H9 (cell line): ENCODE data around the gene RBMS3. TPM values are rescaled to one million over a fixed set of nuclear protein-coding genes. Genes with fewer than 3 reads are reported as not detected.

Experiments used
- DNase-seq: peaks from one replicate; pipeline ENCODE4 v3.0.0-alpha.2; 2017
- H2AFZ ChIP-seq: one replicate; pipeline ENCODE4 v1.6.1; 2013; ENCODE audit warnings: mild to moderate bottlenecking, low read length, control low read depth, moderate library complexity
- H2AK5ac ChIP-seq: 2 replicates; pipeline ENCODE4 v1.6.1; 2013; ENCODE audit warnings: low read length, control low read depth, mixed read lengths; ENCODE audit not compliant: insufficient read length
- H2BK120ac ChIP-seq: one replicate; pipeline ENCODE4 v1.6.1; 2013; ENCODE audit warnings: low read depth, mild to moderate bottlenecking, low read length, control low read depth, inconsistent platforms; ENCODE audit not compliant: poor library complexity, severe bottlenecking
- H2BK12ac ChIP-seq: 2 replicates; pipeline ENCODE4 v1.6.1; 2013; ENCODE audit warnings: low read length, control low read depth, mixed read lengths, low read depth; ENCODE audit not compliant: insufficient read length
- H2BK15ac ChIP-seq: 2 replicates; pipeline ENCODE4 v1.6.1; 2013; ENCODE audit warnings: low read depth, low read length, control low read depth
- H2BK20ac ChIP-seq: one replicate; pipeline ENCODE4 v1.6.1; 2013; ENCODE audit warnings: low read depth, mild to moderate bottlenecking, low read length, control low read depth, inconsistent platforms; ENCODE audit not compliant: poor library complexity, severe bottlenecking
- H2BK5ac ChIP-seq: 2 replicates; pipeline ENCODE4 v1.6.1; 2013; ENCODE audit warnings: low read length, control low read depth, mixed read lengths; ENCODE audit not compliant: insufficient read length
- H3K14ac ChIP-seq: 2 replicates; pipeline ENCODE4 v1.6.1; 2013; ENCODE audit warnings: low read length, control low read depth; ENCODE audit not compliant: insufficient read depth
- H3K18ac ChIP-seq: 2 replicates; pipeline ENCODE4 v1.6.1; 2013; ENCODE audit warnings: low read depth, mild to moderate bottlenecking, mixed read lengths, low read length, control low read depth; ENCODE audit not compliant: insufficient read length
- H3K23ac ChIP-seq: 2 replicates; pipeline ENCODE4 v1.6.1; 2013; ENCODE audit warnings: low read length, control low read depth, mixed read lengths, low read depth; ENCODE audit not compliant: insufficient read length
- H3K23me2 ChIP-seq: 2 replicates; pipeline ENCODE4 v1.6.1; 2013; ENCODE audit warnings: low read depth, mild to moderate bottlenecking, mixed read lengths, low read length, control low read depth; ENCODE audit not compliant: insufficient read length, poor library complexity, severe bottlenecking
- H3K27ac ChIP-seq: 2 replicates; pipeline ENCODE4 v1.5.1; 2013; ENCODE audit warnings: low read length, control low read depth, mixed read lengths, low read depth; ENCODE audit not compliant: insufficient read length
- H3K27me3 ChIP-seq: 2 replicates; pipeline ENCODE4 v1.6.1; 2013; ENCODE audit warnings: low read length, control low read depth, inconsistent platforms; ENCODE audit not compliant: insufficient read depth
- H3K4ac ChIP-seq: 2 replicates; pipeline ENCODE4 v1.6.1; 2013; ENCODE audit warnings: low read depth, mild to moderate bottlenecking, control low read depth, inconsistent platforms, low read length, moderate library complexity
- H3K4me1 ChIP-seq: 2 replicates; pipeline ENCODE4 v1.6.1; 2013; ENCODE audit warnings: low read length, control low read depth, inconsistent platforms; ENCODE audit not compliant: insufficient read depth
- H3K4me2 ChIP-seq: 2 replicates; pipeline ENCODE4 v1.6.1; 2013; ENCODE audit warnings: low read length, control low read depth, mixed read lengths; ENCODE audit not compliant: insufficient read length, insufficient read depth
- H3K56ac ChIP-seq: 2 replicates; pipeline ENCODE4 v1.6.1; 2013; ENCODE audit warnings: low read depth, mild to moderate bottlenecking, mixed read lengths, low read length, control low read depth; ENCODE audit not compliant: insufficient read length
- H3K79me1 ChIP-seq: 2 replicates; pipeline ENCODE4 v1.6.1; 2013; ENCODE audit warnings: low read depth, mild to moderate bottlenecking, moderate library complexity, low read length, control low read depth, inconsistent platforms; ENCODE audit not compliant: insufficient read depth, poor library complexity, severe bottlenecking
- H3K79me2 ChIP-seq: 2 replicates; pipeline ENCODE4 v1.6.1; 2013; ENCODE audit warnings: low read length, control low read depth, inconsistent platforms; ENCODE audit not compliant: insufficient read depth
- H3K9ac ChIP-seq: 2 replicates; pipeline ENCODE4 v1.6.1; 2013; ENCODE audit warnings: low read length, control low read depth, mixed read lengths; ENCODE audit not compliant: insufficient read length; ENCODE audit errors: extremely low read depth
- H3K9me3 ChIP-seq: one replicate; pipeline ENCODE4 v1.6.1; 2013; ENCODE audit warnings: low read depth, low read length, inconsistent platforms; ENCODE audit not compliant: control insufficient read depth
- H3T11ph ChIP-seq: one replicate; pipeline ENCODE4 v1.6.1; 2013; ENCODE audit warnings: mild to moderate bottlenecking, low read length, control low read depth, inconsistent platforms
- H4K20me1 ChIP-seq: one replicate; pipeline ENCODE4 v1.6.1; 2013; ENCODE audit not compliant: control insufficient read depth, insufficient read length, insufficient read depth
- H4K5ac ChIP-seq: 2 replicates; pipeline ENCODE4 v1.6.1; 2013; ENCODE audit warnings: low read depth, mild to moderate bottlenecking, mixed read lengths, low read length, control low read depth; ENCODE audit not compliant: insufficient read length
- H4K8ac ChIP-seq: replicated peaks from 2 replicates; pipeline ENCODE4 v1.6.1; 2013; ENCODE audit warnings: low read length, control low read depth, mixed read lengths, low read depth; ENCODE audit not compliant: insufficient read length
- H4K91ac ChIP-seq: 2 replicates; pipeline ENCODE4 v1.6.1; 2013; ENCODE audit warnings: low read depth, mild to moderate bottlenecking, moderate library complexity, mixed read lengths, low read length, control low read depth; ENCODE audit not compliant: insufficient read length
- H3K27ac Mint-ChIP-seq, 3 experiments: 2 replicates in 2 of 3; 3 replicates in 1 of 3; pipeline ENCODE4 v1.8.0; 2020 to 2021; ENCODE audit warnings: mixed read lengths in 3 of 3, mild to moderate bottlenecking in 1 of 3, moderate library complexity in 1 of 3
- H3K27me3 Mint-ChIP-seq: 2 replicates; pipeline ENCODE4 v1.8.0; 2021; ENCODE audit warnings: low read depth, mild to moderate bottlenecking, moderate library complexity, mixed read lengths
- H3K36me3 Mint-ChIP-seq, 3 experiments: 2 replicates in 2 of 3; 3 replicates in 1 of 3; pipeline ENCODE4 v1.8.0; 2020 to 2021; ENCODE audit warnings: low read depth in 3 of 3, mixed read lengths in 3 of 3; ENCODE audit not compliant: insufficient read depth in 1 of 3
- H3K4me1 Mint-ChIP-seq, 2 experiments: 2 replicates each; pipeline ENCODE4 v1.8.0; 2020; ENCODE audit warnings: mixed read lengths in 2 of 2
- H3K4me3 Mint-ChIP-seq, 2 experiments: 2 replicates in 1 of 2; 3 replicates in 1 of 2; pipeline ENCODE4 v1.8.0; 2020 to 2021; ENCODE audit warnings: mild to moderate bottlenecking in 2 of 2, mixed read lengths in 2 of 2, moderate library complexity in 1 of 2
- H3K9me3 Mint-ChIP-seq, 2 experiments: 2 replicates in 1 of 2; 3 replicates in 1 of 2; pipeline ENCODE4 v1.8.0; 2020; ENCODE audit warnings: mild to moderate bottlenecking in 2 of 2, mixed read lengths in 2 of 2, moderate library complexity in 1 of 2
- WGBS: extraction: QIAGEN DNeasy Blood & Tissue Kit; methylation state at CpG from one replicate; pipeline ENCODE4 v1.1.7; 2013; ENCODE audit warnings: missing lambda C conversion rate, low lambda C conversion rate, mixed read lengths; ENCODE audit not compliant: insufficient read length; ENCODE audit errors: extremely low coverage; 5-methylcytosine and 5-hydroxymethylcytosine counted together
- total RNA-seq: library from RNA; stranded (reverse); gene quantifications from 2 replicates; pipeline ENCODE4 v1.2.1, GENCODE V29; 2021
- TF ChIP-seq, protein P1 (sequence below): fragments of 200-600 bp; sonication (generic); conservative IDR thresholded peaks from 3 replicates; pipeline ENCODE4 v1.8.0; 2021; ENCODE audit warnings: antibody characterized with exemption, mild to moderate bottlenecking

Gene RBMS3
- total RNA-seq, 1 experiment from 2014 or later, result 8.1 TPM

DNA sequence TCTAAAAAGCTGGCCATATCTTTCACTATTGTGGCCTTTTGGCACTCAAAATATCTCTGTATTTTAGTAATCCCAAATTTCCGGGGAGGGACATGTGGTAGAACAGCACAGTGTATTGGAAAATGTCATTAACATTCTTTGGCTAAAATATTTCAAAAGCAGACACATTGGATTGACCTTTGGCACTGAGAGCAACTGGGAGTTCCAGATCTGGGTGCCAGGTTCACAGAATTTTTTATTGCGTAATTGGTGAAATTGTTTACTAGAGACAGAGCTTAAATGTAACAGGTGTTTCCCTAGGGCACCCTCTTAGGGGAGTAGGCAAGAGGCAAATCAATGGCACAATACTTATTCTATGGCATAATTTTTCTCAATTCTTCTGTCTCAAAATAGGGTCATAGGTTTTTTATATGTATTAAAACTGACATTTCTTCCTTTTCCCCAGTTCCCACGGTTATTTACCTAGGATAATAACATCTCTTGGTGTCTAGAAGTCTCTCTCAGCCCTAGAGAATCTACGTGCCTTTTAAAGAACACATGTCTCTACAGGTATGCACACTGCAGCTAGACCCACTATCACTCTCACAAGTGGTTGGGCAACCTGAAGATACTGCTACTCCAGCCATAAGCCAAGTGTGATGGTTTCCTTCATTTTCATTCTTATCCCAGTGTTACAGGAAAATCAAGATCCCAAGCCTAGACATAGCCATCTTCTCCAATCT, 10.6 kb downstream of the RBMS3 start:
- Mint-ChIP-seq H3K27ac (peak overlapping the region in 2 of 3 experiments; percentile 11 to 74; a peak in 4 of 7 replicates), H3K27me3 (no peaks in the 10 kb centered on the region), H3K4me3 (no peak overlapping the region), H3K4me1 (peaks cover 29 to 56% of the 10 kb centered on the region in 2 experiments), H3K36me3 (no peaks in the 10 kb centered on the region; a peak in 1 of 7 replicates), H3K9me3 (no peaks in the 10 kb centered on the region)
- no peak overlapping the region for H3K4ac ChIP-seq
- peaks cover 6% of the 10 kb centered on the region; the same call in 1 of the 2 replicates for H3K4me1 ChIP-seq
- H3K4me2 ChIP-seq, result no peak overlapping the region
- H3K27me3 ChIP-seq, result no peaks in the 10 kb centered on the region; the same call in 1 of the 2 replicates
- H3K9me3 ChIP-seq, result no peaks in the 10 kb centered on the region
- no peak overlapping the region for H3K56ac ChIP-seq
- H2BK20ac ChIP-seq, result no peak overlapping the region
- no peak overlapping the region for H2BK5ac ChIP-seq
- H2AK5ac ChIP-seq, result no peak overlapping the region
- TF ChIP-seq, protein P1, sequence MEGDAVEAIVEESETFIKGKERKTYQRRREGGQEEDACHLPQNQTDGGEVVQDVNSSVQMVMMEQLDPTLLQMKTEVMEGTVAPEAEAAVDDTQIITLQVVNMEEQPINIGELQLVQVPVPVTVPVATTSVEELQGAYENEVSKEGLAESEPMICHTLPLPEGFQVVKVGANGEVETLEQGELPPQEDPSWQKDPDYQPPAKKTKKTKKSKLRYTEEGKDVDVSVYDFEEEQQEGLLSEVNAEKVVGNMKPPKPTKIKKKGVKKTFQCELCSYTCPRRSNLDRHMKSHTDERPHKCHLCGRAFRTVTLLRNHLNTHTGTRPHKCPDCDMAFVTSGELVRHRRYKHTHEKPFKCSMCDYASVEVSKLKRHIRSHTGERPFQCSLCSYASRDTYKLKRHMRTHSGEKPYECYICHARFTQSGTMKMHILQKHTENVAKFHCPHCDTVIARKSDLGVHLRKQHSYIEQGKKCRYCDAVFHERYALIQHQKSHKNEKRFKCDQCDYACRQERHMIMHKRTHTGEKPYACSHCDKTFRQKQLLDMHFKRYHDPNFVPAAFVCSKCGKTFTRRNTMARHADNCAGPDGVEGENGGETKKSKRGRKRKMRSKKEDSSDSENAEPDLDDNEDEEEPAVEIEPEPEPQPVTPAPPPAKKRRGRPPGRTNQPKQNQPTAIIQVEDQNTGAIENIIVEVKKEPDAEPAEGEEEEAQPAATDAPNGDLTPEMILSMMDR, result no peak
- H4K20me1 ChIP-seq, result no peaks in the 10 kb centered on the region
- no peak overlapping the region for H3K18ac ChIP-seq
- H3K27ac ChIP-seq, result no peak overlapping the region
- no peak overlapping the region for H3K23ac ChIP-seq
- no peak overlapping the region for H2BK12ac ChIP-seq
- H3K14ac ChIP-seq, result no peak overlapping the region
- no peaks in the 10 kb centered on the region for H3K79me2 ChIP-seq
- H3K23me2 ChIP-seq, result no peaks in the 10 kb centered on the region
- WGBS, result no CpG with 5 or more reads among the region's 4 CpGs
- no peak overlapping the region for H4K91ac ChIP-seq
- H3K79me1 ChIP-seq, result no peaks in the 10 kb centered on the region
- H3T11ph ChIP-seq, result no peak overlapping the region
- DNase-seq, result no peak
- H2BK15ac ChIP-seq, result no peak overlapping the region
- no peak overlapping the region for H3K9ac ChIP-seq
- H2BK120ac ChIP-seq, result no peak overlapping the region
- H4K5ac ChIP-seq, result no peak overlapping the region
- H4K8ac ChIP-seq, result no peak overlapping the region
- H2AFZ ChIP-seq, result no peak overlapping the region
